ENCODE measurements around the gene SUMF1.
"Not testable (repeated sequence)": the region's sequence is repeated elsewhere in the genome, so short reads cannot be mapped to it uniquely, and the experiment has no call there.

SUMF1 gene

DNA sequence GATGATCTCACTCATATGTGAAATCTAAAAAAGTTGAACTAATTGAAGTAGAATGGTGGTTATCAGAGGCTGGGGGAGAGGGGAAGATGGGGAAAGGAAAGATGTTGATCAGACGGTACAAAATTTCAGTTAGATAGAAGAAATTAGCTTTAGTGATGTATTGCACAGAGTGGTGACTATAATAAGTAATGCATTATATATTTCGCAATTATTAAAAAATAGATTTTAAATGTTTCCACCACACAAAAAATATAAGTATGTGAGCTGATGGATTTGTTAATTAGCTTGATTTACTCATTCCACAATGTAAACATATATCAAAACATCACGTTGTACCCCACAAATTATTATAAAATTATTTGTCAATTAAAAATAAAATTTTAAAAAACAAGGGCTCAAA is 8.1 kb downstream of the SUMF1 start:
- FAIRE-seq, result no peak

GRCh38 chr3:4456780-4457179 is 10.3 kb downstream of the SUMF1 start:
- FAIRE-seq, result not testable (repeated sequence)

DNA sequence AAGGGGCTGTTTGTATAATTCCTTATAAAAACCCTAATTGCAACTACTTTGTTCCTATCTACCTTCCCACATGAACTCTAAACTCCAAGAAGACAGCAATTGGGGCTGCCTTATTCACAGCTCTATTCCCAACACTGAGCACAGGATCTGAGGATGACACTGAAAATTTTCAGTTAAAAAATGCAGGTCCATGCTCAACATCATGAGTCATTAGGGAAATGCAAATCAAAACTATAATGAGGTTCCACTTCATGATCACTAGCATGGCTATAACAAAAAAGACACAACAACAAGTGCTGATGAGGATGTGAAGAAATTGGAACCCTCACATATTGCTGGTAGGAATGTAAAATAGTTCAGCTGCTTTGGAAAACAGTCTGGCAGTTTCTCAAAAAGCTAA is 12.9 kb downstream of the SUMF1 start:
- no peak for FAIRE-seq

DNA sequence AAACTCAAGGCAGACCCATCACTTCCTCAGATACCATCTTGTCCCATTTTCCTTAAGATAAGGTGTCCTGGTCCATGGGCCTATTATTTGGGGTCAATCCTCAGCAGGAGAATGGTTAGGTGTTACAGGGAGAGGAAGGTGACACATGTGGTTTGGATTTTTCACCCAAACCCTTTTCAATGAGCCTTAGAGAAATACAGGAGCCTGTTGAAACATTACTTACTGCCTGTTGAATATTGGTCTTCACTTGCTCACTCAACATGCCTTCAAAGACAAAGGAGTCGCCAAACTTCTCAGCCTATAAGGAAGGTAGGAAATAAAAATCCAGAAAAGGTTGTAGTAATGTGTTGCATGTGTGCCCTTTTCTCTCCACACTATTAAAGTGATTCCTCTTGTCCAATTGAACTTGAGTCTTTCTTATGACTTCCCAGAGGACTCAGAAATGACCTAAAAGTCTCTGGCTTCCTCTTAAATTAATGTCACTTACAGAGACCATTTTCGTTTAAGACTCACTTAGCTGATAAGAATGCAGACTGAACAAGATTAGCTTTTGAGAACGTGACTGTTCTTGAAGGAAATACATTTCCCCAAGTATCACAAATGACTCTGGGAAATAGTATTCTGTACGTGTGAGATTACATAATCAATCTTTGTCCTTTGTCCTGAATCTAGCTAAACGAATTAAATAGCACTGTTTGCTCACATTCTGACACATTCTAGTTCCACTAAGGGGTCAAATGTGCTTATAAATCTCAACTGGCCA is 17.8 kb downstream of the SUMF1 start:
- FAIRE-seq, result no peak

DNA sequence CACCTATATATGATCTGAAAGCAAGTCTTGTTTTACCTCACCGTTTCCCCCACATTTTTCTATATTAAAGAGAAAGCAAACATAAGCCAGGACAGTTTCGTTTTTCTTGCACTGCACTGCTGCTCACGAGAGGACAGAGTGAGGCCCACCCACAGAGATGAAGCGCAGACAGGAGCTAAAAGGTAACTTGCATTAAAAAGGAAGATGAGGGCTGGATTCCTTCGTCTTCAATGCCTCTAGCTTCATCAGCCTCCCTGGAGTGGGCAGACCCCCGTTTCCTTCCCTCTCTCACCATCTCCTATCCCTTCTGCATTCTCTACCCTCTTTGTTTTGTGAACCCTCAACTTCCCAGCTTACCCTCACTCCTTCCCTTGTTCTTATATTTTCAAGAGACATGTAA is 18.9 kb downstream of the SUMF1 start:
- no peak for FAIRE-seq

DNA sequence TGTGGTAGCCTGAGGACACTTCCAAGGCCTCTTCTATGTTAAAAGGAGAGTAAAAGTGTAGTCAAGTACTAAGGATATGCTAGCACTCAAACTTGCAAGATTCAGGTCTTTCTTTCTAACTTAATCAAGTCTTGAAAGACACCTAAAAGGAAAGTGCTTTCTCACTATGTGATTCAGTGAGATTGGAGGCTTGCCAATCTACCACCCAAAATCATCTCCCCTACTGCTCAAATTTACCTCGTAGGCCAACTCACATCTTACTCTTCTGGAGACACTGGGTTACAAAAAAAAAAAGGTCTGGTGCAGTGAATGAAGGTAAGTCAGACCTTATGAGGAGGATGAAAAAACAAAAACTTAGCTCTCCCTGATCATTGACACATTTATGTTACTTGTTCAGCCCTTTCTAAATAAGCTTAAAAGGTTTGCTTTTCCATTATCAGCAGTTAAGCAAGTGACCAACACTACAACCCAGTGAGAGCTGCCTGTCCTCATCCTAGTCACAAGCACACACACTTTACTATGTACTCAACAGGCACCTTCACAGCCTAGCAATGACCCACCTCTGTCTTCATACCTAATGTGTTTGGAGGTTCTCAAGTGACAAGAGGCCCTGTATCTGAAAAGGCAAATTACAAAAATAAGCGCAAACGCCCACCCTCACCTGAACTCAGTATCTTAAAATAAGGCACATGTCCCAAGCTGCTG is 19.6 kb downstream of the SUMF1 start:
- no peak for FAIRE-seq

- no peak for FAIRE-seq
These were observed 26.1 kb downstream of the SUMF1 start for GRCh38 chr3:4440951-4441350.

DNA sequence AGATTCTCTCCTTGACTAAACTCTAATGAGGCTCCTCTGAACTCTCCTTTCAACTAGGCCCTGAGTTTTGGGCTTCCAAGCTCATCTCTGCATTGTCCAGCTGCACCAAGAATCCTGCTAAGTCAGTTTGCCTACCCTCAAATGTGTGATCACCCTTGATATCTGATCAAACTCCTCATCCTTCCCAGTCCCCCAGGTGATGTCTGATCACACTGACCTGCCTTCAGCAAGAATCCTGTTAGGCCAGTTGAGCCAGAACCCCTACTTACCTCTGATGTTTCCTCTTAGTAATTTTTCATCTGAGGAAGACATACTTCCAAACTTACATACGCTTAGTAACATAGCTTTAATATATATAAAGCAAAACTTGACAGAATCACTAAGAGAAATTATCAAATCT is 28.8 kb downstream of the SUMF1 start:
- no peak for FAIRE-seq

DNA sequence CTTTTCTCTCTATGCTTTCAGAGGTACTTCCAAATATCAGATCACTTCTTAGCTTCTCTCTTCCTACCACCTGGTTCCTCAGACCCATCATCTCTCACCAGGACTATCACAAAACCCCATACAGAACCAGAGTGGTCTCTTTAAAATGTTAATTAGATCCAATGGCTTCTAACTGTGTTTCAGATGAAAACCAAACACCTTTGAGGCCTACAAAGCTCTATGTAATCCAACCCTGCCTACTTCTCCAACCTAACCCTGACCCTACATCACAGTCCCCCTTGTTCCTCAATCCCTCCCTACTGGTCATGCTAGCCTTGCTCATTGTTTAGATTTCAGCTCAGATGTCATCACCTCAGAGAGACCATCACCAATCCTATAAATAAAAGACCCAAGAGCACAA is 34.8 kb downstream of the SUMF1 start:
- no peak for FAIRE-seq

DNA sequence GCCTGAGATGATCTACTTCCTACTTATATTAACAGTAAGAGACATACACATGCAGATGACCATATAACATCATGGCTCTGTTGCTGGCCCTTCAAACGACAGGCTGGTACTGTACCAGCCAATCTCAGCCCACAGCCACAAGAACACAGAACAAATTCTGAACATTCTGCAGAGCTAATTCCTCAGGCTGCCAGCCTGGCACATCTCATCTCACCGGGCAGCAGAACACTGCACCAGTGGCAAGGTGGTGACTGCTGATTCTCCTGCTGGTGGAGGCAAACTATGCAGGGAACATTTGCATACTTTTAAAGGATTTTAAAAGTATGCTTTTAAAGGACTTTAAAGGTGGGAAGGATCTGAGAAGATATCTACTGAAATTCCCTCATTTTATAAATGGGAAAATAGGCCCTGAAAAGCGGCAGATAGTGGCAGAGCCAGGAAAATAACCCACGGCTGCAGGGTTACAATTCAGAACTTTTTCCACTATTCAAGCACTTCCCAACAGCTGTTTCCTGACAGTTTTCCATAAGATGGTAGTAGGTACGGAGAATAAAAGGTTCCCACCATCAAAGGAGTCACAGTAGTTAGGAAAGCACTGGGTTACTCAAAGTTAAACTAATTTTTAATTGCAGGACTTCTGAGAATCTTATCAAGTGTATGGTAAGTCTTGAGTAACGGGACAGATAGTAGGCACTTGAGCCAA is 37.3 kb downstream of the SUMF1 start:
- no peak for FAIRE-seq

GRCh38 chr3:4426782-4427344 is 40.2 kb downstream of the SUMF1 start:
- FAIRE-seq, result peak; percentile 94

- FAIRE-seq, result peak; percentile 13
These were observed 40.7 kb downstream of the SUMF1 start for GRCh38 chr3:4426261-4426781.

DNA sequence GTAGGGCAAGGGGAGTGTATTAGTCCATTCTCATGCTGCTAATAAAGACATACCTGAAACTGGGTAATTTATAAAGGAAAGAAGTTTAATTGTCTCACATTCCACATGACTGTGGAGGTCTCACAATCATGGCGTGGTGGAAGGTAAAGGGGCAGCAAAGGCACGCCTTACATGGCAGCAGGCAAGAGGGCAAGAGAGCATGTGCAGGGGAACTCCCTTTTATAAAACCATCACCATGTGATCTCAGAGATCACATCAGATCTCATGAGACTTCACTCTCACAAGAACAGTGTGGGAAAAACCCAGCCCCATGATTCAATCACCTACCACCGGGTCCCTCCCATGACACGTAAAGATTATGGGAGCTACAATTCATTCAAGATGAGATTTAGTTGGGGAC is 41.4 kb downstream of the SUMF1 start:
- FAIRE-seq, result no peak

DNA sequence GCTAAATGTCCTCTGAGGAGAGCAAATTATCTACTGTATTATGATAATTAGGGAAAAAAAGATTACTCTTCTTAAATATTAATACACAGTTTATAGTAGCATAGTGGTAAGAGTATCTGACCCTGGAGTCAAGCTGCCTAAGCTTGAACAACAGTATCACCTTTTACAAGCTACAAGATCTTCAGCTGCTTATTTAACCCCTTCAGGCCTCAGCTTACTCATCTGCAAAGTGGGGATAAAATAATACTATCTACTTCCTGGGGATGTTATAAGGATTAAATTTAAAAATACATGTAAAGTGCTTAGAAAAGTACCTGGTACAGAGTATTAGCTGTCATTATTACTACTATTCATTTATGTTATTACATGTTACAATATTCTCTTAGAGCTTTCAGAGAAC is 42.0 kb downstream of the SUMF1 start:
- no peak for FAIRE-seq

- no peak for FAIRE-seq
These were observed 45.9 kb downstream of the SUMF1 start for GRCh38 chr3:4421121-4421520.

DNA sequence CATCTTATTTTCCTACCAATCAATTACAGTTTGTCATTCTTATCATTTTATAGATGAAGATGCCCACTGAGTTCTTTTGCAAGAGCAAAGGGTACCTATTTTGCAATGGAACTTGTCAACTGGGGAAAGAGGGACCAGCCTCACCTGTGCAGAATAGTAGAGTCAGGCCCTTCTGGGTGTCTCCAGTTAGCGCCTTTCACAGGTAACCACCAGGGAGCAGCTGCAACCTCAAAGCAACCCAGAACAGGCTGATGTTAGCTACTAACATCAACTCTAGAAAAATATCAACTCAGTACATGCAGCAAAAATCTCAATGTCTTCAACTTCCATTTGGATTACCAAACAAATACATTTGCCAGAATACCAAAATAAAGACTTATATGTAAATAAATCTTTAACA is 47.1 kb downstream of the SUMF1 start:
- no peak for FAIRE-seq

DNA sequence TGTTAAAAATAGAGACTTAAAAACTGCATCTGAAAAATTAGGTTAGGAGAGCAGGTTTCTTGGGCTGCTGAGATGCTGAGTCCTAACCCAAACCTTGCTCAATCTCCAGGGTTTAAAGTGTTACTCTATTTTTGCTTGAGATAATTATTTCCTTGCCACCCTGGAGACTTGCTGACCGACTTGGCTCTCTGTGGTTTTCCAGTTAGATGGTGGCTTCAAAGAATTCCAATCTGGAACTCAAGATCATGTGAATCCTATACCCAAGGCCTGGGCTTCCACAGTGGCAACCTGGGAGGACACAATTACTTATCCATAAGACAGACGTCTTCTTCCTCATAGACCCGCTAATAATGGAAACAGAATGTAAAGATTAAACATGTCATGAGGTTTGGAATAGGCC is 47.7 kb downstream of the SUMF1 start:
- no peak for FAIRE-seq

GRCh38 chr3:4418156-4418555 is 48.9 kb downstream of the SUMF1 start:
- FAIRE-seq, result no peak

DNA sequence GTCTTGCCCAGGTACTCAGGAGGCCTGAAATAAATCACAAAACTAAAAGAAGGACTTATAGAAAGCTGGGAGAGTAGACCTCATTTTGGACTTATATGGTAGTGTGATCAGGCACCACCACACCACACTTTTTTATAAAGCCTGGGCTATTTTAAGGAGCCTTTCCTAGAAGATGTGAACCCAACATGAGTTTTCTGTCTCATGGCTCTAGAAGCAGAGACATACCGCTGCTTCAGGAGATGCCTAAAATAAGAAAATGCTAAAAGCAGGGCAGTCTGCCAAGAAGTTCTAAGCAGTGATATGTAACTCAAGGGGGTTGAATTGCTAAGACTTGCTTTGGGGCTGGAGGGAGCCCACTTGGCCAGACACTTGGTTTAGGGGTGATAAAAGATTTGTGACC is 49.6 kb downstream of the SUMF1 start:
- FAIRE-seq, result no peak

DNA sequence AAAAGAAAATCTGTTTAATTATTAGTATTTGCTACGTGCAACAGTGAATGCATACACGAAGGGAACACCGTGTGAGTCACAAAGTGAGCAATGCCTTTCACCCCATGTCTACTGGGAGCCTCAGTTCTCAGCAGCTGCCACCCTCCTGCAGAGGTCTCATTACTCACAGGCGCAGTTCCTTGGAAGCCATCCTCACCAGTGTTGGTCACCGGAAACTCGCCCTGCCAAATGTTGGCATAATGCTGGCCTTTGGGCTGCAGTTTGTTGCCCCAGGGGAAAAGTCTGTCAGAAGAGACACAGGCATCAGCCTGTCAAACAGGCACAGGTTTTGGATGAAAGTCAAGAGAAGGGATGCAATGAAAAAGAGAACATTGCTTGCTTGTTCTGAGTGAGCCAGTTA is 50.1 kb downstream of the SUMF1 start:
- FAIRE-seq, result no peak

DNA sequence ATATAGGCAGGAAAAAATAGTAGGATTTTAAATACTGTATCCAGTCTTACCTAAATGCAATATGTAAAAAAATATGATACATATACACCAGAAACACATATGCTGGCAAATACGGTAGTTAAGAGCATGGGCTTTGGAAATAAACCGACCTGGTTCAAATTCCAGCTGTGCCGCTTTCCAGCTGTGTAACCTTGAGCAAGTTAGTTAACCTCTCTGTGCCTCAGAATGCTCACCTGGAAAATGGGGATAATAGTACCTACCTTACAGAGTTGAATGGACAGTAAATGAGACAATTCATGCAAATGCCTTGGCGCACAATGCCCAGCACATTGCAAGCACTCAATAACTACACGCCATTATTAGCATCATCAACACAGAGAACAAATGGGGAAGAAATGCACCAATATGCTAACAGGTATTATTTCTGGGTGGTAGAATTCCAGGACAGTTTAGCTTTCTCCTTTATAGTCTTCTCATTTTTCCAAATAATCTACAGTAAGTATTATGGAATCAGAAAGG is 50.6 kb downstream of the SUMF1 start:
- FAIRE-seq, result no peak

DNA sequence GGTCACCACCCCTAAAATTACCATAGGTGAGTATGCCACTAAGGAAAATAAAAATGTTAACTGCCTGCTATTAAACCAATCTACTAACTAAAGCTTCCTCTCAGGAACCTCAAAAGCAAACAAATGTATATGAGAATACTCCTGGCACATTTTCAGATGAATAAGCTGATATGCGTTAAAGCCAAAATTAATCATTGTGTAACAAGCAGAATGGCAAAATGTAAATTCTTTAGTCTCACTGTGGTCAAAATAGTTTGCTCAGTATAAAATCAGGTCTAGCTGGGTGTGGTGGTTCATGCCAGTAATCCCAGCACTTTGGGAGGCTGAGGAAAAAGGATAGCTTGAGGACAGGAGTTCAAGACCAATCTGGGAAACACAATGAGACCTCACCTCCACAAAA is 53.6 kb downstream of the SUMF1 start:
- no peak for FAIRE-seq

DNA sequence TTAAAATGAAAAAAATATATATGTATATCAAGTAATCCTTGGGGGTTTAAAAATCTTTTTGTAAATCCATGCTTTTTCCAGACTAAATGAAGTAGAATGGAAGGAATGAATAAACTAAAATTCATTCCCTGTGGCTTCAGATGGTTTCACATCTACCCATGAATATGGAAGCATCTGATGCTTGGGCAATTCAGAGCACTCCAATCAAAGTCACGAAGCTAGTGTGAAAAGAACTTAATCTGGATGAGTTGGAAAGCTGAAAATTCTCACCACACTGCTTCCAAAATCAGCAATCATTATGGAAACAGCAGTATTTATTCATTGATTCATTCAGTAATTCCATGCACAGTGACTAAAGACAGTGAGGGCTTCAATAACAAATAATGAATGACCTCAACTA is 55.2 kb downstream of the SUMF1 start:
- FAIRE-seq, result no peak

Data from islet of Langerhans (tissue), 1 donor.